B cell (primary cell): ENCODE data around the gene NDC80. TPM values are rescaled to one million over a fixed set of nuclear protein-coding genes. Genes with fewer than 3 reads are reported as not detected.
"Not testable (repeated sequence)": the region's sequence is repeated elsewhere in the genome, so short reads cannot be mapped to it uniquely, and the experiment has no call there.

Experiments
- ATAC-seq: fragments of 200-7000 bp; cut with Tn5 transposase; one replicate; pipeline ENCODE4 v1.10.0; 2021; ENCODE audit warnings: low read depth, mild to moderate bottlenecking, moderate number of reproducible peaks, moderate library complexity
- CTCF ChIA-PET: fragments of 350-600 bp; sonication (Branson Sonifier 250); formaldehyde crosslinking; loops from one replicate; lab custom pipeline; 2021; ENCODE audit warnings: antibody characterized with exemption, inconsistent platforms; lab: Charles Lee
- POLR2A ChIA-PET: fragments of 350-600 bp; sonication (Branson Sonifier 250); formaldehyde crosslinking; loops from one replicate; lab custom pipeline; 2021; ENCODE audit warnings: antibody characterized with exemption; lab: Charles Lee
- DNase-seq: peaks from one replicate; pipeline ENCODE4 v3.0.0; 2013
- H2AFZ ChIP-seq: 2 replicates; pipeline ENCODE4 v1.6.1; 2012; ENCODE audit warnings: mild to moderate bottlenecking, low read depth, low read length; ENCODE audit not compliant: insufficient read depth, poor library complexity, severe bottlenecking
- H3K27ac ChIP-seq, 2 donors: 1 replicate in 1 of 2; 2 replicates in 1 of 2; pipeline ENCODE4 v1.5.1; 2012 to 2013; ENCODE audit warnings: low read length in 2 of 2, mild to moderate bottlenecking in 2 of 2, moderate library complexity in 1 of 2
- H3K27me3 ChIP-seq, 4 experiments: fragments of 200-600 bp in 1 of 4; sonication (generic) in 1 of 4; replicated peaks in 1 of 4; 1 replicate in 2 of 4; 2 replicates in 2 of 4; pipeline versions ENCODE4 v1.6.1 to v1.7.0; 2013 to 2016; ENCODE audit warnings: low read length in 3 of 4, mild to moderate bottlenecking in 2 of 4, mixed read lengths in 1 of 4, moderate library complexity in 1 of 4; ENCODE audit not compliant: insufficient read depth in 4 of 4, control insufficient read depth in 3 of 4; ENCODE audit errors: control extremely low read depth in 1 of 4
- H3K36me3 ChIP-seq, 2 experiments: replicated peaks in 1 of 2; 1 replicate in 1 of 2; 2 replicates in 1 of 2; pipeline versions ENCODE4 v1.6.1 to v1.7.1; 2013; ENCODE audit warnings: low read length in 1 of 2; ENCODE audit not compliant: insufficient read depth in 2 of 2, control insufficient read depth in 1 of 2; ENCODE audit errors: control extremely low read depth in 1 of 2, extremely low read depth in 1 of 2
- H3K4me1 ChIP-seq, 2 donors: fragments of 200-600 bp in 1 of 2; sonication (generic) in 1 of 2; 1 replicate in 1 of 2; 2 replicates in 1 of 2; pipeline versions ENCODE4 v1.5.1 to v1.6.1; 2013 to 2017; ENCODE audit warnings: low read length in 2 of 2; ENCODE audit not compliant: control insufficient read depth in 2 of 2, insufficient read depth in 2 of 2
- H3K4me2 ChIP-seq: replicated peaks from 2 replicates; pipeline ENCODE3; 2012; ENCODE audit warnings: mild to moderate bottlenecking, low read depth, low read length; ENCODE audit not compliant: poor library complexity, severe bottlenecking
- H3K4me3 ChIP-seq, 5 experiments: fragments of 200-600 bp in 1 of 5; sonication (generic) in 1 of 5; 1 replicate in 3 of 5; 2 replicates in 2 of 5; pipeline versions ENCODE4 v1.5.1 to v1.7.0; 2011 to 2016; ENCODE audit warnings: low read length in 4 of 5, mild to moderate bottlenecking in 4 of 5, low read depth in 2 of 5, control low read depth in 1 of 5, moderate library complexity in 1 of 5; ENCODE audit not compliant: insufficient read depth in 1 of 5; ENCODE audit errors: control extremely low read depth in 1 of 5, extremely low read depth in 1 of 5
- H3K79me2 ChIP-seq: fragments of 200-600 bp; sonication (generic); one replicate; pipeline ENCODE4 v1.6.0; 2016; ENCODE audit warnings: low read length; ENCODE audit not compliant: control insufficient read depth, insufficient read depth
- H3K9ac ChIP-seq: fragments of 200-600 bp; sonication (generic); 2 replicates; pipeline ENCODE4 v1.6.1; 2017; ENCODE audit warnings: mild to moderate bottlenecking, low read length, moderate library complexity
- H3K9me3 ChIP-seq, 3 donors: one replicate each; pipeline versions ENCODE4 v1.6.1 to v1.7.1; 2013; ENCODE audit warnings: low read length in 2 of 3; ENCODE audit not compliant: control insufficient read depth in 2 of 3, insufficient read depth in 1 of 3; ENCODE audit errors: control extremely low read depth in 1 of 3
- H4K20me1 ChIP-seq: 2 replicates; pipeline ENCODE4 v1.6.0; 2012; ENCODE audit warnings: mild to moderate bottlenecking, low read length; ENCODE audit not compliant: insufficient read depth, control insufficient read depth, poor library complexity, severe bottlenecking
- H3K27ac Mint-ChIP-seq: one replicate; pipeline ENCODE4 v1.8.0; 2021; ENCODE audit warnings: mixed read lengths
- H3K27me3 Mint-ChIP-seq: one replicate; pipeline ENCODE4 v1.8.0; 2021; ENCODE audit warnings: mixed read lengths
- H3K4me1 Mint-ChIP-seq: one replicate; pipeline ENCODE4 v1.8.0; 2021; ENCODE audit warnings: mixed read lengths
- H3K4me3 Mint-ChIP-seq: one replicate; pipeline ENCODE4 v1.8.0; 2021; ENCODE audit warnings: mixed read lengths
- H3K9me3 Mint-ChIP-seq: one replicate; pipeline ENCODE4 v1.8.0; 2022; ENCODE audit warnings: mixed read lengths; ENCODE audit not compliant: insufficient read depth
- CTCF ChIP-seq: fragments of 200-600 bp; IDR thresholded peaks from one replicate; pipeline ENCODE4 v1.8.0; 2022; ENCODE audit warnings: antibody characterized with exemption, mild to moderate bottlenecking
- EZH2 ChIP-seq: IDR thresholded peaks from 2 replicates; pipeline ENCODE4 v1.6.1; 2012; ENCODE audit warnings: borderline replicate concordance, low read depth, mild to moderate bottlenecking, moderate library complexity, low read length; ENCODE audit not compliant: insufficient read depth, poor library complexity, severe bottlenecking
- WGBS: methylation state at CpG from one replicate; pipeline ENCODE4 v1.1.5; 2013; ENCODE audit warnings: missing lambda C conversion rate; ENCODE audit not compliant: insufficient coverage; 5-methylcytosine and 5-hydroxymethylcytosine counted together
- intact Hi-C: fragments of 100-400 bp; cut with micrococcal nuclease; formaldehyde crosslinking; loops from one replicate; pipeline ENCODE4 v1.10.0; 2022
- polyA plus RNA-seq: library from polyadenylated mRNA; depleted of rRNA; stranded (reverse); fragments of >200 nt; gene quantifications from 2 replicates; pipeline ENCODE4 v1.2.3, GENCODE V29; 2012
- total RNA-seq, 2 donors: library from RNA; stranded (reverse); fragments of 120-200 nt in 1 of 2; gene quantifications; 1 replicate in 1 of 2; 2 replicates in 1 of 2; pipeline versions ENCODE4 v1.2.3 to v1.2.4, GENCODE V29; 2013 to 2022

Gene NDC80
- total and polyA plus RNA-seq, 2 donors (not counting 1 experiment from before 2014, with no cell fraction given), result 1.3 to 3.9 TPM

GRCh38 chr18:2522112-2522511, 49.2 kb upstream of the NDC80 start:
- Histone ChIP-seq H3K36me3 (no peaks in the 10 kb centered on the region), H4K20me1 (no peaks in the 10 kb centered on the region), H3K4me3 (no peak overlapping the region), H3K9me3 (no peaks in the 10 kb centered on the region), H2AFZ (no peak overlapping the region), H3K4me1 (no peaks in the 10 kb centered on the region), H3K27ac (no peak overlapping the region), H3K4me2 (no peak overlapping the region), H3K27me3 (no peaks in the 10 kb centered on the region), H3K9ac (no peak overlapping the region), H3K79me2 (no peaks in the 10 kb centered on the region)
- WGBS, result 32% methylated on average over 3 of the region's 4 CpGs
- ATAC-seq (no peak), DNase-seq (no peak)
- no peak overlapping the region for H3K27ac Mint-ChIP-seq
- H3K4me3 Mint-ChIP-seq, result no peak overlapping the region
- no peaks in the 10 kb centered on the region for H3K9me3 Mint-ChIP-seq
- TF ChIP-seq EZH2 (no peak), CTCF (no peak)
- peaks cover 7% of the 10 kb centered on the region for H3K27me3 Mint-ChIP-seq
- intact Hi-C loops, result no loop called here
- ChIA-PET CTCF (interaction anchor here (0.7 to 1.4 kb wide), 3 partner anchors 14 to 418 kb away, joined by 3 to 4 read pairs (median 3); no protein-coding TSS in a partner anchor), POLR2A (no interaction called here)
- peaks cover 4% of the 10 kb centered on the region for H3K4me1 Mint-ChIP-seq

GRCh38 chr18:2524794-2525198, 46.6 kb upstream of the NDC80 start:
- H2AFZ ChIP-seq, H3K4me3 Mint-ChIP-seq, H3K27ac ChIP-seq, H3K4me1 Mint-ChIP-seq, DNase-seq, ATAC-seq, H3K9ac ChIP-seq, H3K4me1 ChIP-seq, H3K27ac Mint-ChIP-seq, POLR2A ChIA-PET, intact Hi-C loops, H3K79me2 ChIP-seq, H3K27me3 ChIP-seq, H3K36me3 ChIP-seq, H3K9me3 ChIP-seq, H4K20me1 ChIP-seq, H3K9me3 Mint-ChIP-seq, H3K27me3 Mint-ChIP-seq, H3K4me3 ChIP-seq, H3K4me2 ChIP-seq: not testable (repeated sequence)
- CTCF ChIA-PET, result interaction anchor here (1.2 to 2.5 kb wide), 2 partner anchors 18 to 22 kb away, joined by 4 to 7 read pairs; no protein-coding TSS in a partner anchor
- WGBS, result no CpG with 5 or more reads among the region's 2 CpGs
